AG10803 (cell line): ENCODE data around the gene CPTP.

Source experiments
- DNase-seq: peaks from one replicate; pipeline ENCODE4 v3.0.0; 2010; ENCODE audit warnings: low read depth
- H3K4me3 ChIP-seq: 2 replicates; pipeline ENCODE4 v1.5.1; 2011; ENCODE audit warnings: mild to moderate bottlenecking, low read length, control low read depth
- TF ChIP-seq, protein P1 (sequence below): conservative IDR thresholded peaks from 2 replicates; pipeline ENCODE4 v1.5.1; 2011; ENCODE audit warnings: mild to moderate bottlenecking, low read length, control low read depth, inconsistent platforms

The CPTP gene

GRCh38 chr1:1355416-1355815 is 30.8 kb downstream of the CPTP start:
- peak overlapping the region; percentile 93 for H3K4me3 ChIP-seq
- TF ChIP-seq, protein P1, sequence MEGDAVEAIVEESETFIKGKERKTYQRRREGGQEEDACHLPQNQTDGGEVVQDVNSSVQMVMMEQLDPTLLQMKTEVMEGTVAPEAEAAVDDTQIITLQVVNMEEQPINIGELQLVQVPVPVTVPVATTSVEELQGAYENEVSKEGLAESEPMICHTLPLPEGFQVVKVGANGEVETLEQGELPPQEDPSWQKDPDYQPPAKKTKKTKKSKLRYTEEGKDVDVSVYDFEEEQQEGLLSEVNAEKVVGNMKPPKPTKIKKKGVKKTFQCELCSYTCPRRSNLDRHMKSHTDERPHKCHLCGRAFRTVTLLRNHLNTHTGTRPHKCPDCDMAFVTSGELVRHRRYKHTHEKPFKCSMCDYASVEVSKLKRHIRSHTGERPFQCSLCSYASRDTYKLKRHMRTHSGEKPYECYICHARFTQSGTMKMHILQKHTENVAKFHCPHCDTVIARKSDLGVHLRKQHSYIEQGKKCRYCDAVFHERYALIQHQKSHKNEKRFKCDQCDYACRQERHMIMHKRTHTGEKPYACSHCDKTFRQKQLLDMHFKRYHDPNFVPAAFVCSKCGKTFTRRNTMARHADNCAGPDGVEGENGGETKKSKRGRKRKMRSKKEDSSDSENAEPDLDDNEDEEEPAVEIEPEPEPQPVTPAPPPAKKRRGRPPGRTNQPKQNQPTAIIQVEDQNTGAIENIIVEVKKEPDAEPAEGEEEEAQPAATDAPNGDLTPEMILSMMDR: no peak
- DNase-seq: no peak

GRCh38 chr1:1356166-1356795 is 31.7 kb downstream of the CPTP start:
- TF ChIP-seq, protein P1: no peak
- H3K4me3 ChIP-seq: peak overlapping the region; percentile 93
- DNase-seq: no peak

- DNase-seq: no peak
- peak overlapping the region; percentile 93 for H3K4me3 ChIP-seq
Observed at GRCh38 chr1:1356796-1357401, 32.3 kb downstream of the CPTP start.

DNA sequence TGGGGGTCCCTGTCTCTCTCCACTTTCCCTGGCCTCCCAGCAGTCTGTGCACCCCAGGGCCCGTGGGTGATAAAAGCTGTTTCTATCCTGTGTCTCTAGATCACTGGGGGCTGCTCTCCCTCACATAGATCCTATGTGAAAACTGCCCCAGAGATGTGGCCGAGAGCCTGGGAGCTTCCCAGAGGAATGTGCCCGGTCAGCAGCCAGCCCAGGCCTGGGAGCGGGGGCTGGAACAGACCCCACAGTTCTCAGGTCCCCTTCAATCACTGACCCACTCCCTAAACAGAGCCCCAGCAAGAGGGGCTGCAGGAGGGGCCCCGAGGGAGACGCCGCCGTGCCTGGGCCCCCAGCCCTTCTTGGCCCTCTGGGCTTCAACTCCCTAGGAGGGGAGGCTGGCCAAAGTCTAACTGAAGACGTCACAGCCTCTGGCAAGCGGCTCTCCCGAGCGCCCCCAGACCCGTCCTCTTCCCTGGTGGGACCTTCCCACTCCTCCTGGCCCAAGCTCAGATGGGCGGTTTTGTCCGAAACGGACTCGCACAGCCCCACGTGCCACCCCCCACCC is 33.4 kb downstream of the CPTP start:
- peak overlapping the region; percentile 93 for H3K4me3 ChIP-seq
- TF ChIP-seq, protein P1: no peak
- no peak for DNase-seq

More at GRCh38 chr1:1356796-1357401, 32.3 kb downstream of the CPTP start:
- TF ChIP-seq, protein P1: no peak

GRCh38 chr1:1358433-1359271 is 34.0 kb downstream of the CPTP start, which contains the start of gene MXRA8:
Gene MXRA8, minus strand, starts transcription at chr1:1358555. Its CDS starts 51 bp downstream, at chr1:1358504.
- peak within 1 kb of the TSS; percentile 93 for H3K4me3 ChIP-seq
- TF ChIP-seq, protein P1: no peak
- DNase-seq: peak; percentile 94

DNA sequence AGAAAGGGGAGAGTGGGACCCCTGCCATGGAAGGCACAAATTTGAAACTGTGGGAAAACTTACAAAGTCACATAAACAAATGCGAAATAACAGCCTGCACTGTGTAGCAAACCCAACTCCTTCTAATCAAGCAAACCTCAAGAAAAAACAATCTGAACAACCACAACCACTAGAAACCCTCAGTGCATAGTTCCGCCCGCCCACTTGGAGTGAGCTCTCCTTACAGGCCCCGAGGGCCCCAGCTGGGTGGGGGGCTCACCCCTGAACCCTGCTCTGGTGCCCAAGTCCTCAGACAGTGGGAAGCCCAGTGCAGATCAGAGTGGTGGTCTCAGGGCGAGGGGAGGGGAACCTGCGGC is 34.7 kb downstream of the CPTP start:
- peak overlapping the region; percentile 93 for H3K4me3 ChIP-seq
- TF ChIP-seq, protein P1: no peak
- peak; percentile 88 for DNase-seq
